Measurements from ENCODE around the gene ERC2.

Gene ERC2

GRCh38 chr3:55556619-55557537 is 911.4 kb downstream of the ERC2 start:
- Mint-ChIP-seq H3K9me3 (no peaks in the 10 kb centered on the region), H3K36me3 (ENCODE audit: low read depth) (no peaks in the 10 kb centered on the region), H3K4me3 (no peak overlapping the region), H3K27me3 (ENCODE audit: low read depth) (peaks cover 7% of the 10 kb centered on the region), H3K4me1 (peaks cover 71% of the 10 kb centered on the region), H3K27ac (peak overlapping the region; percentile 92 to 93 (median 93))
- TF ChIP-seq, protein P1, sequence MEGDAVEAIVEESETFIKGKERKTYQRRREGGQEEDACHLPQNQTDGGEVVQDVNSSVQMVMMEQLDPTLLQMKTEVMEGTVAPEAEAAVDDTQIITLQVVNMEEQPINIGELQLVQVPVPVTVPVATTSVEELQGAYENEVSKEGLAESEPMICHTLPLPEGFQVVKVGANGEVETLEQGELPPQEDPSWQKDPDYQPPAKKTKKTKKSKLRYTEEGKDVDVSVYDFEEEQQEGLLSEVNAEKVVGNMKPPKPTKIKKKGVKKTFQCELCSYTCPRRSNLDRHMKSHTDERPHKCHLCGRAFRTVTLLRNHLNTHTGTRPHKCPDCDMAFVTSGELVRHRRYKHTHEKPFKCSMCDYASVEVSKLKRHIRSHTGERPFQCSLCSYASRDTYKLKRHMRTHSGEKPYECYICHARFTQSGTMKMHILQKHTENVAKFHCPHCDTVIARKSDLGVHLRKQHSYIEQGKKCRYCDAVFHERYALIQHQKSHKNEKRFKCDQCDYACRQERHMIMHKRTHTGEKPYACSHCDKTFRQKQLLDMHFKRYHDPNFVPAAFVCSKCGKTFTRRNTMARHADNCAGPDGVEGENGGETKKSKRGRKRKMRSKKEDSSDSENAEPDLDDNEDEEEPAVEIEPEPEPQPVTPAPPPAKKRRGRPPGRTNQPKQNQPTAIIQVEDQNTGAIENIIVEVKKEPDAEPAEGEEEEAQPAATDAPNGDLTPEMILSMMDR (IDR thresholded peaks at IDR 0.05; ENCODE audit: unreplicated experiment in 3 of 3) = no peak

DNA sequence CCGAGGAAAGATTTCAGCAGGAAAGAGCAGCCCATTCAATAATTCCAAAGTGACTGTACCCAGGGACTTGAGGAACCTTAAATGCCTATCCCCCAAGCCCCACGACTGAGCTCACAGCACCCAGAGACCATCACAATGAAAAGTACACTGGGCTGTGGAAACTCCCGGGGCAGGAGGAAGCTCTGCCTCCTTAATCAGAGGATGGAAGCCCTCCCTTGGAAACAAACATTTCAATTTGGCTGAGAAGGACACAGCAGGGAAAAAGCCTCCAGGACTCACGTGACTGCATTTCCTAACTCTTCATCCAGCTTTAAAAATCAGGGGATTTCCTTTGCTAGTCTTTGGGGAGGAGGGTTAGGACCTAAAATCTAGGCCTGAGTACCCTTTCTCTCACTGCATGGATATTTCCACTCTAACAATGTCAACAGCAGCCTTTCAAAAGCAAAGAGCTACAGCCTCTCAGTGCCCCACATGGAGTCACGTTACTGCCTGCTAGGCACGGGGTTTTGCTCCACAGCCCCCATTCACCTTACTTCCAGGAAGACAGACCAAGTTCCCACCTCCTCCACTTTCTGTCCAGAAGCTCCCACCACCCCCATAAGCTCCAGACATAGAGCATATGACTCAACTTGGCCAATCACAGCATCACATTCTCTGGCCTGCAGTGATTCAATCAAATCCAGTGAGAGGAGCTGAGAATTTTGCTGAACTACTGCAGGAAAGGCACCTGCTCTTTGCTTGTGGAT is 912.2 kb downstream of the ERC2 start:
- no peaks in the 10 kb centered on the region for H3K9me3 Mint-ChIP-seq
- H3K27me3 Mint-ChIP-seq (ENCODE audit: low read depth) = peaks cover 3% of the 10 kb centered on the region
- H3K36me3 Mint-ChIP-seq (ENCODE audit: low read depth) = no peaks in the 10 kb centered on the region
- TF ChIP-seq, protein P1 (IDR thresholded peaks at IDR 0.05; ENCODE audit: unreplicated experiment in 3 of 3) = no peak
- H3K4me3 Mint-ChIP-seq = no peak overlapping the region
- peak overlapping the region; percentile 92 to 93 (median 93) for H3K27ac Mint-ChIP-seq
- peaks cover 65% of the 10 kb centered on the region for H3K4me1 Mint-ChIP-seq

- Mint-ChIP-seq H3K9me3 (no peaks in the 10 kb centered on the region), H3K27ac (peak overlapping the region; percentile 92 to 93 (median 93)), H3K4me3 (no peak overlapping the region), H3K27me3 (ENCODE audit: low read depth) (peaks cover 3% of the 10 kb centered on the region), H3K36me3 (ENCODE audit: low read depth) (no peaks in the 10 kb centered on the region), H3K4me1 (peaks cover 61% of the 10 kb centered on the region)
- TF ChIP-seq, protein P1 (IDR thresholded peaks at IDR 0.05; ENCODE audit: unreplicated experiment in 3 of 3) = no peak
These were observed 913.4 kb downstream of the ERC2 start for GRCh38 chr3:55554634-55555425.

DNA sequence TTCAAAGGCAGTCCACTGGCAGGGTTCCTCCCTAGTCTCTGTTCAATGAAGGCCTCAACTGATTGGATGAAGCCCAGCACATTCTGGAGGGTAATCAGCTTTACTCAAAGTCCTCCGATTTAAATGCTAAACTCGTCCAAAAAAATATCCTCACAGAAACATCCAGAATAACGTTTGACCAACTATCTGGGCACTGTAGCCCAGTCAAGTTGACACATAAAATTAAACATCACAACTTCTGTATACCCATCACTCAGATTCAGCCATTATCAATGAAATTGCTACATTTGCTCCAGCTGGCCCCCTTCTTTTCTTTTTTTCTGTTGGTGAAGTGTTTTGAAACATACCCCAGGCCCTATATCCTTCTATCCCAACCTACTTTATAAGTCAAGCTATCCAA is 916.6 kb downstream of the ERC2 start:
- H3K27me3 Mint-ChIP-seq (ENCODE audit: low read depth) = no peaks in the 10 kb centered on the region
- TF ChIP-seq, protein P1 (IDR thresholded peaks at IDR 0.05; ENCODE audit: unreplicated experiment in 3 of 3) = no peak
- no peaks in the 10 kb centered on the region for H3K9me3 Mint-ChIP-seq
- no peak overlapping the region for H3K4me3 Mint-ChIP-seq
- peaks cover 49% of the 10 kb centered on the region for H3K4me1 Mint-ChIP-seq
- H3K27ac Mint-ChIP-seq = peak overlapping the region in 2 of 3 experiments; percentile 62 to 68
- no peaks in the 10 kb centered on the region for H3K36me3 Mint-ChIP-seq (ENCODE audit: low read depth)

GRCh38 chr3:55549177-55549576 is 919.1 kb downstream of the ERC2 start:
- Mint-ChIP-seq H3K4me3 (no peak overlapping the region), H3K9me3 (no peaks in the 10 kb centered on the region), H3K27me3 (ENCODE audit: low read depth) (no peaks in the 10 kb centered on the region), H3K4me1 (peaks cover 51% of the 10 kb centered on the region), H3K27ac (peak overlapping the region; percentile 3 to 70 (median 68)), H3K36me3 (ENCODE audit: low read depth) (no peaks in the 10 kb centered on the region)
- TF ChIP-seq, protein P1 (IDR thresholded peaks at IDR 0.05; ENCODE audit: unreplicated experiment in 3 of 3) = peak; percentile 38 to 48 (median 42)
